Lung (tissue), 12 donors: ENCODE results near the gene THSD8. TPM values are rescaled to one million over a fixed set of nuclear protein-coding genes. Genes with fewer than 3 reads are reported as not detected.

Source experiments
- ATAC-seq: fragments of 200-7000 bp; cut with Tn5 transposase; one replicate; pipeline ENCODE4 v1.9.1; 2020; ENCODE audit warnings: moderate number of reproducible peaks; ENCODE audit not compliant: insufficient read depth, low FRiP score
- DNase-seq, 3 donors: peaks; one replicate each; pipeline ENCODE4 v3.0.0-alpha.2; 2013 to 2017
- H3K27ac ChIP-seq, 2 donors: one replicate each; pipeline ENCODE4 v1.5.1; 2013; ENCODE audit warnings: mild to moderate bottlenecking in 2 of 2, moderate library complexity in 2 of 2, control low read depth in 1 of 2, inconsistent platforms in 1 of 2, low read depth in 1 of 2, low read length in 1 of 2
- H3K27me3 ChIP-seq, 3 donors: one replicate each; pipeline ENCODE4 v1.5.1; 2013; ENCODE audit warnings: low read length in 2 of 3; ENCODE audit not compliant: control insufficient read depth in 3 of 3, insufficient read depth in 3 of 3
- H3K36me3 ChIP-seq, 4 donors: one replicate each; pipeline ENCODE4 v1.5.1; 2013; ENCODE audit warnings: low read length in 4 of 4, mild to moderate bottlenecking in 1 of 4, moderate library complexity in 1 of 4; ENCODE audit not compliant: control insufficient read depth in 4 of 4, insufficient read depth in 4 of 4
- H3K4me1 ChIP-seq, 5 donors: one replicate each; pipeline ENCODE4 v1.5.1; 2013; ENCODE audit warnings: low read length in 5 of 5, mild to moderate bottlenecking in 2 of 5, moderate library complexity in 1 of 5; ENCODE audit not compliant: control insufficient read depth in 5 of 5, insufficient read depth in 5 of 5
- H3K4me3 ChIP-seq: one replicate; pipeline ENCODE4 v1.5.1; 2013; ENCODE audit warnings: mild to moderate bottlenecking, control low read depth, moderate library complexity
- H3K9ac ChIP-seq, 2 donors: one replicate each; pipeline ENCODE4 v1.5.1; 2013; ENCODE audit warnings: low read length in 2 of 2, control low read depth in 1 of 2; ENCODE audit not compliant: insufficient read depth in 1 of 2
- H3K9me3 ChIP-seq, 4 donors: one replicate each; pipeline ENCODE4 v1.5.1; 2013; ENCODE audit warnings: low read length in 3 of 4, mild to moderate bottlenecking in 1 of 4, moderate library complexity in 1 of 4; ENCODE audit not compliant: control insufficient read depth in 4 of 4, insufficient read depth in 3 of 4
- WGBS, 2 donors: extraction: QIAGEN DNeasy Blood & Tissue Kit; methylation state at CpG; one replicate each; pipeline ENCODE4 v1.1.7; 2013; 5-methylcytosine and 5-hydroxymethylcytosine counted together
- polyA plus RNA-seq, 2 donors: library from polyadenylated mRNA; stranded (reverse); fragments of 200-250 nt; gene quantifications; one replicate each; pipeline ENCODE4 v1.2.1, GENCODE V29; 2013
- total RNA-seq, 2 donors: library from RNA; depleted of rRNA in 1 of 2; stranded (reverse); fragments of >200 nt in 1 of 2; gene quantifications; one replicate each; pipeline ENCODE4 v1.2.1, GENCODE V29; 2014 to 2021
- TF ChIP-seq, protein P1 (sequence below): IDR thresholded peaks from 2 replicates; pipeline ENCODE4 v1.5.1; 2012; ENCODE audit warnings: mild to moderate bottlenecking; ENCODE audit errors: control extremely low read depth, extremely low read depth
- donor health status: control.
- donor health status: control.
- donor health status: Bipolar disorder and iron deficiency.
- donor health status: healthy.
- donor health status: DM: yes; HTN: yes; CAD: no.

THSD8 gene
- total and polyA plus RNA-seq, 4 donors: 0.10 to 6.2 (median 2.0) TPM

DNA sequence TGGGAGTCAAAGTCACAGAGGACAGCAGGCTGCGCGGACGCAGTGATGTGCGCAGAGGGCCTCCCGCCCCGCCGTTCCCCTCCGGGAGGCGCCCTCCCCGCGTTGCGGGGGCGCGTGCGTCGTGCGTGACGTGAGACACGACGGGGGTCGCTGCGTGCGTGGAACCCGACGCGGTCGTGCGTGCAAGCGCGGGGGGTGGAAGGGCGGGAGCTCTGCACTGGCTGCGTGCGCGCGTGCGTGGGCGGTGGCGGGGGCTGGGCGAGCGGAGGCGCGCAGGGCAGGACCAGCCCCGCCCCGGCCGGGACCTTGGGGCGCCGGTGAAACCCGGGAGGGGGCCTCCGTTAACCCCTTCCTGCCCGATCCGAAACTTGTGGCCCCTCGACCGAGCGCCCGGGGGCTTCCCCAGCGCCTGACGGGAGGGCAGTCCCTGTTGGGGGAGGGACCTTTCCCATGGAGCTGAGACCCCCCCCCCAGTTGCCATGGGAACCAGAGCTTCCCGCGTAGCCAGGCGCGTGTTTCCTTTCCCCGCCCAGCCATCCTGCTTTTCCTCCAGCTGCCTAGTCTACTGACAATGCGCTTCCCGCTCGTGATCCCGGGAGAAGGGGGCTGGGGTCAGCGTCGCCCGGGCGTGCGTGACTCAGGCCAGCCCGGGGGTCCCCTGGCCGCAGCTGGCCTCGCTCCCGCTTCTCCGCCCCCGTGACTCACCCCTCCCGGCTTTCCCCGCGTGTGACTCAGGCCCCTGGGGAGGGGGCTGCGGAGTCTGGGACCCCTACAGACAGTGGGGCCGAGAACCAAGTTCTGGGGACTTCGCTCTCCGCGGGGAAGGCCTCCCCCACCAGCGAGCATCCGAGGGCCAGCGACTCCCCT is 19.2 kb upstream of the THSD8 start:
- peak; percentile 58 for ATAC-seq
- TF ChIP-seq, protein P1, sequence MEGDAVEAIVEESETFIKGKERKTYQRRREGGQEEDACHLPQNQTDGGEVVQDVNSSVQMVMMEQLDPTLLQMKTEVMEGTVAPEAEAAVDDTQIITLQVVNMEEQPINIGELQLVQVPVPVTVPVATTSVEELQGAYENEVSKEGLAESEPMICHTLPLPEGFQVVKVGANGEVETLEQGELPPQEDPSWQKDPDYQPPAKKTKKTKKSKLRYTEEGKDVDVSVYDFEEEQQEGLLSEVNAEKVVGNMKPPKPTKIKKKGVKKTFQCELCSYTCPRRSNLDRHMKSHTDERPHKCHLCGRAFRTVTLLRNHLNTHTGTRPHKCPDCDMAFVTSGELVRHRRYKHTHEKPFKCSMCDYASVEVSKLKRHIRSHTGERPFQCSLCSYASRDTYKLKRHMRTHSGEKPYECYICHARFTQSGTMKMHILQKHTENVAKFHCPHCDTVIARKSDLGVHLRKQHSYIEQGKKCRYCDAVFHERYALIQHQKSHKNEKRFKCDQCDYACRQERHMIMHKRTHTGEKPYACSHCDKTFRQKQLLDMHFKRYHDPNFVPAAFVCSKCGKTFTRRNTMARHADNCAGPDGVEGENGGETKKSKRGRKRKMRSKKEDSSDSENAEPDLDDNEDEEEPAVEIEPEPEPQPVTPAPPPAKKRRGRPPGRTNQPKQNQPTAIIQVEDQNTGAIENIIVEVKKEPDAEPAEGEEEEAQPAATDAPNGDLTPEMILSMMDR: no peak

GRCh38 chr19:12783291-12783848 is 18.5 kb upstream of the THSD8 start:
- peak overlapping the region; percentile 86 to 87 for H3K27ac ChIP-seq
- H3K9ac ChIP-seq: no peak overlapping the region
- H3K4me3 ChIP-seq: no peak overlapping the region
- H3K27me3 ChIP-seq: no peaks in the 10 kb centered on the region
- ATAC-seq (no peak), DNase-seq (peak; percentile 33 to 63 (median 39))
- WGBS, 2 donors: 6 to 12% methylated on average over 16 of the region's 16 CpGs
- peaks cover 0 to 79% (median 44%) of the 10 kb centered on the region in 5 donors for H3K4me1 ChIP-seq
- no peaks in the 10 kb centered on the region for H3K36me3 ChIP-seq
- no peaks in the 10 kb centered on the region for H3K9me3 ChIP-seq
- TF ChIP-seq, protein P1: no peak

More for the DNA sequence above, 19.2 kb upstream of the THSD8 start:
- DNase-seq: peak; percentile 90 to 93 (median 92)
- no peaks in the 10 kb centered on the region for H3K27me3 ChIP-seq
- H3K36me3 ChIP-seq: no peaks in the 10 kb centered on the region
- H3K27ac ChIP-seq: peak overlapping the region; percentile 86 to 87
- peaks cover 0 to 79% (median 42%) of the 10 kb centered on the region in 5 donors for H3K4me1 ChIP-seq
- 0 to 1% methylated on average over 64 to 88 of the region's 88 CpGs for WGBS, 2 donors
- H3K4me3 ChIP-seq: peak overlapping the region; percentile 40
- H3K9me3 ChIP-seq: no peaks in the 10 kb centered on the region
- H3K9ac ChIP-seq: peak overlapping the region; percentile 39 to 94

- peak; percentile 23 to 55 (median 53) for DNase-seq
- no peaks in the 10 kb centered on the region for H3K27me3 ChIP-seq
- H3K9me3 ChIP-seq: no peaks in the 10 kb centered on the region
- peak overlapping the region in 1 of 2 donors; percentile 61 for H3K9ac ChIP-seq
- peaks cover 0 to 79% (median 43%) of the 10 kb centered on the region in 5 donors for H3K4me1 ChIP-seq
- H3K4me3 ChIP-seq: no peak overlapping the region
- TF ChIP-seq, protein P1: no peak
- peak overlapping the region; percentile 86 to 87 for H3K27ac ChIP-seq
- no peak for ATAC-seq
- no peaks in the 10 kb centered on the region for H3K36me3 ChIP-seq
- 17 to 49% methylated on average over 19 of the region's 19 CpGs for WGBS, 2 donors
Measured at GRCh38 chr19:12783849-12784393, 17.9 kb upstream of the THSD8 start.
